ENCODE data around the gene SLC29A1.
"Not testable (repeated sequence)": the region's sequence is repeated elsewhere in the genome, so short reads cannot be mapped to it uniquely, and the experiment has no call there.

The SLC29A1 gene

DNA sequence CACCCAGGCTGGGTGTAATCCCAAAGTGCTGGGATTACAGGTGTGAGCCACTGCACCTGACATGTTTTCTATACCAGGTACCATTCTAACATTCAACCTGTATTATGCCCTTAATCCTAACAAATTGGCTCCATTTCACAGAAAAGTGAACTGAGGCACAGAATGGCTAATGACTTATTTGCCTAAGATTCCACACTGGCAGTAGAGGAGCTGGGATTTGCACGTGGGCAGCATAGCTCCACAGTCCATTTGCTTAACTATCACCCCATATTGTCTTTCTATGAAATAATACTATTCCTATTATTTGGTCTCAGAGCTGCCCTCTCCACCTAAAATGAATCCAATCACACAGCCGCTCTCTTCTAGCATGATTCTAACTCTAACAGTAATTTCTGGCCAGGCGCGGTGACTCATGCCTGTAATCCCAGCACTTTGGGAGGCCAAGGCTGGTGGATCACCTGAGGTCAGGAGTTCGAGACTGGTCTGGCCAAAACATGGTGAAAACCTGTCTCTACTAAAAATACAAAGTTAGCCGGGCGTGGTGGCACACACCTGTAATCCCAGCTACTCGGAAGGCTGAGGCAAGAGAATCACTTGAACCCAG is 30.0 kb upstream of the SLC29A1 start:
- ATAC-seq, result no peak
- TF ChIP-seq, protein P1, sequence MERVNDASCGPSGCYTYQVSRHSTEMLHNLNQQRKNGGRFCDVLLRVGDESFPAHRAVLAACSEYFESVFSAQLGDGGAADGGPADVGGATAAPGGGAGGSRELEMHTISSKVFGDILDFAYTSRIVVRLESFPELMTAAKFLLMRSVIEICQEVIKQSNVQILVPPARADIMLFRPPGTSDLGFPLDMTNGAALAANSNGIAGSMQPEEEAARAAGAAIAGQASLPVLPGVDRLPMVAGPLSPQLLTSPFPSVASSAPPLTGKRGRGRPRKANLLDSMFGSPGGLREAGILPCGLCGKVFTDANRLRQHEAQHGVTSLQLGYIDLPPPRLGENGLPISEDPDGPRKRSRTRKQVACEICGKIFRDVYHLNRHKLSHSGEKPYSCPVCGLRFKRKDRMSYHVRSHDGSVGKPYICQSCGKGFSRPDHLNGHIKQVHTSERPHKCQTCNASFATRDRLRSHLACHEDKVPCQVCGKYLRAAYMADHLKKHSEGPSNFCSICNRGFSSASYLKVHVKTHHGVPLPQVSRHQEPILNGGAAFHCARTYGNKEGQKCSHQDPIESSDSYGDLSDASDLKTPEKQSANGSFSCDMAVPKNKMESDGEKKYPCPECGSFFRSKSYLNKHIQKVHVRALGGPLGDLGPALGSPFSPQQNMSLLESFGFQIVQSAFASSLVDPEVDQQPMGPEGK (CRISPR knock-in tag; IDR thresholded peaks at IDR 0.05; ENCODE audit: borderline replicate concordance), result no peak
- TF ChIP-seq GLIS3 (CRISPR knock-in tag; IDR thresholded peaks at IDR 0.05), result no peak
- no peak for TF ChIP-seq ZFP3 (CRISPR knock-in tag; IDR thresholded peaks at IDR 0.05)
- TF ChIP-seq TCF4 (CRISPR knock-in tag; IDR thresholded peaks at IDR 0.05; ENCODE audit: borderline replicate concordance), result no peak
- TF ChIP-seq, protein P2, sequence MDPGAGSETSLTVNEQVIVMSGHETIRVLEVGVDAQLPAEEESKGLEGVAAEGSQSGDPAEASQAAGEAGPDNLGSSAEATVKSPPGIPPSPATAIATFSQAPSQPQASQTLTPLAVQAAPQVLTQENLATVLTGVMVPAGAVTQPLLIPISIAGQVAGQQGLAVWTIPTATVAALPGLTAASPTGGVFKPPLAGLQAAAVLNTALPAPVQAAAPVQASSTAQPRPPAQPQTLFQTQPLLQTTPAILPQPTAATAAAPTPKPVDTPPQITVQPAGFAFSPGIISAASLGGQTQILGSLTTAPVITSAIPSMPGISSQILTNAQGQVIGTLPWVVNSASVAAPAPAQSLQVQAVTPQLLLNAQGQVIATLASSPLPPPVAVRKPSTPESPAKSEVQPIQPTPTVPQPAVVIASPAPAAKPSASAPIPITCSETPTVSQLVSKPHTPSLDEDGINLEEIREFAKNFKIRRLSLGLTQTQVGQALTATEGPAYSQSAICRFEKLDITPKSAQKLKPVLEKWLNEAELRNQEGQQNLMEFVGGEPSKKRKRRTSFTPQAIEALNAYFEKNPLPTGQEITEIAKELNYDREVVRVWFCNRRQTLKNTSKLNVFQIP (CRISPR knock-in tag; IDR thresholded peaks at IDR 0.05; ENCODE audit: borderline replicate concordance, low read depth), result no peak
- TF ChIP-seq CSDC2 (CRISPR knock-in tag; IDR thresholded peaks at IDR 0.05), result no peak
- no peak for TF ChIP-seq ZFP30 (CRISPR knock-in tag; IDR thresholded peaks at IDR 0.05)
- TF ChIP-seq PPARA (CRISPR knock-in tag; IDR thresholded peaks at IDR 0.05; ENCODE audit: borderline replicate concordance), result no peak
- no peak for TF ChIP-seq ESRRG (CRISPR knock-in tag; IDR thresholded peaks at IDR 0.05)
- no peak for TF ChIP-seq ZNF565 (CRISPR knock-in tag; conservative IDR thresholded peaks at IDR 0.05; ENCODE audit: low read depth)
- TF ChIP-seq, protein P3, sequence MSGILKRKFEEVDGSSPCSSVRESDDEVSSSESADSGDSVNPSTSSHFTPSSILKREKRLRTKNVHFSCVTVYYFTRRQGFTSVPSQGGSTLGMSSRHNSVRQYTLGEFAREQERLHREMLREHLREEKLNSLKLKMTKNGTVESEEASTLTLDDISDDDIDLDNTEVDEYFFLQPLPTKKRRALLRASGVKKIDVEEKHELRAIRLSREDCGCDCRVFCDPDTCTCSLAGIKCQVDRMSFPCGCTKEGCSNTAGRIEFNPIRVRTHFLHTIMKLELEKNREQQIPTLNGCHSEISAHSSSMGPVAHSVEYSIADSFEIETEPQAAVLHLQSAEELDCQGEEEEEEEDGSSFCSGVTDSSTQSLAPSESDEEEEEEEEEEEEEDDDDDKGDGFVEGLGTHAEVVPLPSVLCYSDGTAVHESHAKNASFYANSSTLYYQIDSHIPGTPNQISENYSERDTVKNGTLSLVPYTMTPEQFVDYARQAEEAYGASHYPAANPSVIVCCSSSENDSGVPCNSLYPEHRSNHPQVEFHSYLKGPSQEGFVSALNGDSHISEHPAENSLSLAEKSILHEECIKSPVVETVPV (CRISPR knock-in tag; IDR thresholded peaks at IDR 0.05), result no peak

DNA sequence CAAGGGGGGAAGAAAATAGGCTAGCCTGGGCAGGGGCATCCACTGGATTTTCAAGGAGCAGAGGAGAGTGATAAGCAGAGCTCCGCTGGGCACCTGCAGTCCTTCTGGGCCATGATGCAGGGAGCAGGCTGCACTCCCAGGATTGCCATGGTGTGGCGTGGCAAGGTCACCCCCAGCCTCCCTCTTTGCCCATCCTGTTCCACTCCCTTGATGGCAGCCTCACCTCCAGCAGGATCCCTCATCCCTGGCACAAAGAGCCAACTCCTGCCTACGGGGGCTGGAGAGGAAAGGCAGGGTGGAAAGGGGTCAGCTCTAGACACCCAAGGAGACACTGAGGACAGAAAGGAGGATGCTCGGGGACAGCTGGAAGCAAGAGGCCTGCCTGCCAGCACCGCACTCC is 29.1 kb upstream of the SLC29A1 start:
- ATAC-seq, result no peak
- TF ChIP-seq, protein P3 (CRISPR knock-in tag; IDR thresholded peaks at IDR 0.05), result no peak
- no peak for TF ChIP-seq GLIS3 (CRISPR knock-in tag; IDR thresholded peaks at IDR 0.05)
- TF ChIP-seq ZFP3 (CRISPR knock-in tag; IDR thresholded peaks at IDR 0.05), result no peak
- no peak for TF ChIP-seq SNAI2 (CRISPR knock-in tag; IDR thresholded peaks at IDR 0.05)
- TF ChIP-seq, protein P4, sequence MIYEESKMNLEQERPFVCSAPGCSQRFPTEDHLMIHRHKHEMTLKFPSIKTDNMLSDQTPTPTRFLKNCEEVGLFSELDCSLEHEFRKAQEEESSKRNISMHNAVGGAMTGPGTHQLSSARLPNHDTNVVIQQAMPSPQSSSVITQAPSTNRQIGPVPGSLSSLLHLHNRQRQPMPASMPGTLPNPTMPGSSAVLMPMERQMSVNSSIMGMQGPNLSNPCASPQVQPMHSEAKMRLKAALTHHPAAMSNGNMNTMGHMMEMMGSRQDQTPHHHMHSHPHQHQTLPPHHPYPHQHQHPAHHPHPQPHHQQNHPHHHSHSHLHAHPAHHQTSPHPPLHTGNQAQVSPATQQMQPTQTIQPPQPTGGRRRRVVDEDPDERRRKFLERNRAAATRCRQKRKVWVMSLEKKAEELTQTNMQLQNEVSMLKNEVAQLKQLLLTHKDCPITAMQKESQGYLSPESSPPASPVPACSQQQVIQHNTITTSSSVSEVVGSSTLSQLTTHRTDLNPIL (CRISPR knock-in tag; IDR thresholded peaks at IDR 0.05; ENCODE audit: low read depth), result no peak
- no peak for TF ChIP-seq TOX (CRISPR knock-in tag; IDR thresholded peaks at IDR 0.05; ENCODE audit: borderline replicate concordance)
- no peak for TF ChIP-seq CSDC2 (CRISPR knock-in tag; IDR thresholded peaks at IDR 0.05)
- no peak for TF ChIP-seq ZNF8 (CRISPR knock-in tag; IDR thresholded peaks at IDR 0.05)
- TF ChIP-seq PPARA (CRISPR knock-in tag; IDR thresholded peaks at IDR 0.05; ENCODE audit: borderline replicate concordance), result no peak
- no peak for TF ChIP-seq ZNF70 (CRISPR knock-in tag; IDR thresholded peaks at IDR 0.05)

DNA sequence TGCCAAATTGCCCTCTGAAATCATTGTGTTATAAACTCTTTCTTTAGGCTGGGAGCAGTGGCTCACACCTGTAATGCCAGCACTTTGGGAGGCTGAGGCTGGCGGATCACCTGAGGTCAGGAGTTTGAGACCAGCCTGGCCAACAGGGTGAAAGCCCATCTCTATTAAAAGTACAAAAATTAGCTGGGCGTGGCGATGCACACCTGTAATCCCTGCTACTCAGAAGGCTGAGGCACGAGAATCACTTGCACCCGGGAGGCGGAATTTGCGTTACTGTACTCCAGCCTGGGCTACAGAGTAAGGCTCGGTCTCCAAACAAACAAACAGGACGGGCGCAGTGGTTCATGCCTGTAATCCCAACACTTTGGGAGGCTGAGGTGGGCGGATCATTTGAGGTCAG is 27.0 kb upstream of the SLC29A1 start:
- ATAC-seq, result not testable (repeated sequence)

DNA sequence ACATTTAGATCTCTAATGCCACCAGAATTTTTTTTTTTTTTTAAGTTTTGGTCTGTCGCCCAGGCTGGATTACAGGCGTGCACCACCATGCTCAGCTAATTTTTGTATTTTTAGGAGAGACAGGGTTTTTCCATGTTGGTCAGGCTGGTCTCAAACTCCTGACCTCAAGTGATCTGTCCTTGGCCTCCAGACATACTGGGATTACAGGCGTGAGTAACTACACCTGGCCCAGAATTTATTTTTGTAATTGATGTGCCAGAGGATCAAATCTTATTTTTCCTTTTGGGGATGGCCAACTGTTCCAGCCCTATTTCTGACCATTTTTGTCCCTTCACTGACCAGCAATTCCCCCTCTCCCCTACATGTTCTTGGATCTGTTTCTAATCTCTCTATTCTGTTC is 24.7 kb upstream of the SLC29A1 start:
- ATAC-seq, result no peak
- TF ChIP-seq ISL1 (CRISPR knock-in tag; IDR thresholded peaks at IDR 0.05), result no peak
- no peak for TF ChIP-seq BACH2 (CRISPR knock-in tag; IDR thresholded peaks at IDR 0.05; ENCODE audit: borderline replicate concordance)
- no peak for TF ChIP-seq TOX (CRISPR knock-in tag; IDR thresholded peaks at IDR 0.05; ENCODE audit: borderline replicate concordance)
- TF ChIP-seq SNAI2 (CRISPR knock-in tag; IDR thresholded peaks at IDR 0.05), result no peak
- TF ChIP-seq ZNF8 (CRISPR knock-in tag; IDR thresholded peaks at IDR 0.05), result no peak
- TF ChIP-seq PPARA (CRISPR knock-in tag; IDR thresholded peaks at IDR 0.05; ENCODE audit: borderline replicate concordance), result no peak
- TF ChIP-seq ESRRG (CRISPR knock-in tag; IDR thresholded peaks at IDR 0.05), result no peak
- TF ChIP-seq CSDC2 (CRISPR knock-in tag; IDR thresholded peaks at IDR 0.05), result no peak
- TF ChIP-seq, protein P2 (CRISPR knock-in tag; IDR thresholded peaks at IDR 0.05; ENCODE audit: borderline replicate concordance, low read depth), result no peak
- TF ChIP-seq, protein P4 (CRISPR knock-in tag; IDR thresholded peaks at IDR 0.05; ENCODE audit: low read depth), result no peak
- TF ChIP-seq ZFP30 (CRISPR knock-in tag; IDR thresholded peaks at IDR 0.05), result no peak
- TF ChIP-seq, protein P5, sequence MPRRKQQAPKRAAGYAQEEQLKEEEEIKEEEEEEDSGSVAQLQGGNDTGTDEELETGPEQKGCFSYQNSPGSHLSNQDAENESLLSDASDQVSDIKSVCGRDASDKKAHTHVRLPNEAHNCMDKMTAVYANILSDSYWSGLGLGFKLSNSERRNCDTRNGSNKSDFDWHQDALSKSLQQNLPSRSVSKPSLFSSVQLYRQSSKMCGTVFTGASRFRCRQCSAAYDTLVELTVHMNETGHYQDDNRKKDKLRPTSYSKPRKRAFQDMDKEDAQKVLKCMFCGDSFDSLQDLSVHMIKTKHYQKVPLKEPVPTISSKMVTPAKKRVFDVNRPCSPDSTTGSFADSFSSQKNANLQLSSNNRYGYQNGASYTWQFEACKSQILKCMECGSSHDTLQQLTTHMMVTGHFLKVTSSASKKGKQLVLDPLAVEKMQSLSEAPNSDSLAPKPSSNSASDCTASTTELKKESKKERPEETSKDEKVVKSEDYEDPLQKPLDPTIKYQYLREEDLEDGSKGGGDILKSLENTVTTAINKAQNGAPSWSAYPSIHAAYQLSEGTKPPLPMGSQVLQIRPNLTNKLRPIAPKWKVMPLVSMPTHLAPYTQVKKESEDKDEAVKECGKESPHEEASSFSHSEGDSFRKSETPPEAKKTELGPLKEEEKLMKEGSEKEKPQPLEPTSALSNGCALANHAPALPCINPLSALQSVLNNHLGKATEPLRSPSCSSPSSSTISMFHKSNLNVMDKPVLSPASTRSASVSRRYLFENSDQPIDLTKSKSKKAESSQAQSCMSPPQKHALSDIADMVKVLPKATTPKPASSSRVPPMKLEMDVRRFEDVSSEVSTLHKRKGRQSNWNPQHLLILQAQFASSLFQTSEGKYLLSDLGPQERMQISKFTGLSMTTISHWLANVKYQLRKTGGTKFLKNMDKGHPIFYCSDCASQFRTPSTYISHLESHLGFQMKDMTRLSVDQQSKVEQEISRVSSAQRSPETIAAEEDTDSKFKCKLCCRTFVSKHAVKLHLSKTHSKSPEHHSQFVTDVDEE (CRISPR knock-in tag; IDR thresholded peaks at IDR 0.05), result no peak
- no peak for TF ChIP-seq RARB (CRISPR knock-in tag; IDR thresholded peaks at IDR 0.05)
- no peak for TF ChIP-seq TCF4 (CRISPR knock-in tag; IDR thresholded peaks at IDR 0.05; ENCODE audit: borderline replicate concordance)
